ENCODE data around the gene SRD5A1.

The SRD5A1 gene

GRCh38 chr5:6604946-6605345 is 28.3 kb upstream of the SRD5A1 start:
- DNase-seq, result no peak

- DNase-seq, result no peak
Measured at GRCh38 chr5:6606884-6607558, 26.2 kb upstream of the SRD5A1 start.

- no peak for DNase-seq
Measured at GRCh38 chr5:6607559-6607936, 25.7 kb upstream of the SRD5A1 start.

- DNase-seq, result no peak
Measured at GRCh38 chr5:6608016-6608415, 25.2 kb upstream of the SRD5A1 start.

- DNase-seq, result no peak
Measured at GRCh38 chr5:6611334-6612256, 21.6 kb upstream of the SRD5A1 start.

- DNase-seq, result no peak
Measured at GRCh38 chr5:6615034-6615815, 18.0 kb upstream of the SRD5A1 start.

- DNase-seq, result no peak
Measured at GRCh38 chr5:6616632-6617031, 16.6 kb upstream of the SRD5A1 start.

GRCh38 chr5:6623228-6623627 is 10.0 kb upstream of the SRD5A1 start:
- DNase-seq, result no peak

GRCh38 chr5:6623941-6624340 is 9.3 kb upstream of the SRD5A1 start:
- no peak for DNase-seq

- DNase-seq, result no peak
Measured at GRCh38 chr5:6626508-6626907, 6.7 kb upstream of the SRD5A1 start.

- DNase-seq, result no peak
Measured at GRCh38 chr5:6631441-6631840, 1.8 kb upstream of the SRD5A1 start.

GRCh38 chr5:6632324-6632887 is 834 bp upstream of the SRD5A1 start:
- DNase-seq, result peak; percentile 70

- peak; percentile 63 for DNase-seq
Measured at GRCh38 chr5:6633469-6634245, 417 bp downstream of the SRD5A1 start.

GRCh38 chr5:6634306-6634705 is 1.1 kb downstream of the SRD5A1 start:
- peak; percentile 36 for DNase-seq

GRCh38 chr5:6634788-6635430 is 1.7 kb downstream of the SRD5A1 start:
- no peak for DNase-seq

GRCh38 chr5:6636293-6636692 is 3.1 kb downstream of the SRD5A1 start:
- peak; percentile 72 for DNase-seq

- DNase-seq, result no peak
Measured at GRCh38 chr5:6637022-6637421, 3.8 kb downstream of the SRD5A1 start.

- DNase-seq, result no peak
Measured at GRCh38 chr5:6637590-6637989, 4.3 kb downstream of the SRD5A1 start.

- no peak for DNase-seq
Measured at GRCh38 chr5:6638236-6638635, 5.0 kb downstream of the SRD5A1 start.

GRCh38 chr5:6642655-6643054 is 9.4 kb downstream of the SRD5A1 start:
- DNase-seq, result no peak

- no peak for DNase-seq
Measured at GRCh38 chr5:6644794-6645241, 11.6 kb downstream of the SRD5A1 start.

All from NCI-H69 (cell line).